Activated CD4-positive, alpha-beta T cell treated with anti-CD3 and anti-CD28 coated beads, Interleukin-2, amount 10 ng/mL, durations not matched to agents 24 days and 14 days (primary cell): ENCODE data around the gene MCF2L. TPM values are rescaled to one million over a fixed set of nuclear protein-coding genes. Genes with fewer than 3 reads are reported as not detected.
"Not testable (repeated sequence)": the region's sequence is repeated elsewhere in the genome, so short reads cannot be mapped to it uniquely, and the experiment has no call there.

ENCODE experiments used
- DNase-seq: peaks from one replicate; pipeline ENCODE4 v3.0.0; 2022
- H3K27ac Mint-ChIP-seq: one replicate; pipeline ENCODE4 v1.8.0; 2022; ENCODE audit warnings: mild to moderate bottlenecking, mixed read lengths
- H3K27me3 Mint-ChIP-seq: one replicate; pipeline ENCODE4 v1.8.0; 2022; ENCODE audit warnings: mixed read lengths
- H3K36me3 Mint-ChIP-seq: one replicate; pipeline ENCODE4 v1.8.0; 2022; ENCODE audit warnings: low read depth, mild to moderate bottlenecking, mixed read lengths
- H3K4me1 Mint-ChIP-seq: one replicate; pipeline ENCODE4 v1.8.0; 2021; ENCODE audit warnings: mixed read lengths
- H3K4me3 Mint-ChIP-seq: one replicate; pipeline ENCODE4 v1.8.0; 2022; ENCODE audit warnings: mild to moderate bottlenecking, moderate library complexity, mixed read lengths
- H3K9me3 Mint-ChIP-seq: one replicate; pipeline ENCODE4 v1.8.0; 2021; ENCODE audit warnings: mixed read lengths
- intact Hi-C: fragments of 100-400 bp; cut with micrococcal nuclease; formaldehyde crosslinking; loops from one replicate; pipeline ENCODE4 v1.15.1; 2023
- total RNA-seq: library from RNA; stranded (reverse); gene quantifications from 2 replicates; pipeline ENCODE4 v1.2.3, GENCODE V29; 2022

Gene MCF2L
- total RNA-seq, 1 donor from 2014 or later = 0.09 TPM

- Mint-ChIP-seq H3K4me3 (no peak overlapping the region), H3K4me1 (no peaks in the 10 kb centered on the region), H3K27me3 (peaks cover 1% of the 10 kb centered on the region), H3K36me3 (no peaks in the 10 kb centered on the region), H3K9me3 (no peaks in the 10 kb centered on the region), H3K27ac (no peak overlapping the region)
- intact Hi-C loops = no loop called here
- no peak for DNase-seq
Measured at GRCh38 chr13:113096745-113097305, 127.8 kb downstream of the MCF2L start.

GRCh38 chr13:113097651-113098050 lies 128.6 kb downstream of the MCF2L start:
- Mint-ChIP-seq H3K36me3 (no peaks in the 10 kb centered on the region), H3K4me1 (no peaks in the 10 kb centered on the region), H3K27me3 (peaks cover 1% of the 10 kb centered on the region), H3K9me3 (no peaks in the 10 kb centered on the region), H3K27ac (no peak overlapping the region), H3K4me3 (no peak overlapping the region)
- no peak for DNase-seq
- intact Hi-C loops = no loop called here

GRCh38 chr13:113098162-113098732 lies 129.2 kb downstream of the MCF2L start:
- Mint-ChIP-seq H3K36me3 (no peaks in the 10 kb centered on the region), H3K4me3 (no peak overlapping the region), H3K27ac (no peak overlapping the region), H3K9me3 (no peaks in the 10 kb centered on the region), H3K27me3 (peaks cover 1% of the 10 kb centered on the region), H3K4me1 (no peaks in the 10 kb centered on the region)
- intact Hi-C loops = no loop called here
- DNase-seq = no peak

- Mint-ChIP-seq H3K9me3 (no peaks in the 10 kb centered on the region), H3K4me1 (no peaks in the 10 kb centered on the region), H3K4me3 (no peak overlapping the region), H3K27me3 (peaks cover 1% of the 10 kb centered on the region), H3K27ac (no peak overlapping the region), H3K36me3 (no peaks in the 10 kb centered on the region)
- intact Hi-C loops = no loop called here
- no peak for DNase-seq
Measured at GRCh38 chr13:113099142-113099541, 130.1 kb downstream of the MCF2L start.

GRCh38 chr13:113102302-113102701 lies 133.3 kb downstream of the MCF2L start:
- DNase-seq, H3K27me3 Mint-ChIP-seq, intact Hi-C loops, H3K9me3 Mint-ChIP-seq, H3K4me1 Mint-ChIP-seq, H3K27ac Mint-ChIP-seq, H3K4me3 Mint-ChIP-seq, H3K36me3 Mint-ChIP-seq: not testable (repeated sequence)

- Mint-ChIP-seq H3K4me3 (no peak overlapping the region), H3K4me1 (no peaks in the 10 kb centered on the region), H3K36me3 (peaks cover 1% of the 10 kb centered on the region), H3K9me3 (no peaks in the 10 kb centered on the region), H3K27me3 (peaks cover 1% of the 10 kb centered on the region), H3K27ac (no peak overlapping the region)
- DNase-seq = no peak
- intact Hi-C loops = no loop called here
Measured at GRCh38 chr13:113102727-113103126, 133.7 kb downstream of the MCF2L start.

- Mint-ChIP-seq H3K27ac (no peak overlapping the region), H3K4me3 (no peak overlapping the region), H3K27me3 (peaks cover 1% of the 10 kb centered on the region), H3K36me3 (peaks cover 1% of the 10 kb centered on the region), H3K4me1 (no peaks in the 10 kb centered on the region), H3K9me3 (no peaks in the 10 kb centered on the region)
- DNase-seq = no peak
- intact Hi-C loops = no loop called here
Measured at GRCh38 chr13:113103646-113104045, 134.6 kb downstream of the MCF2L start.

GRCh38 chr13:113105032-113105920 lies 136.3 kb downstream of the MCF2L start, which contains the start of gene F7:
Gene F7, plus strand, starts transcription at chr13:113105791. Its CDS starts 51 bp downstream, at chr13:113105842.
- peaks cover 4% of the 10 kb centered on the region for H3K36me3 Mint-ChIP-seq
- no peak within 1 kb of the TSS for H3K4me3 Mint-ChIP-seq
- DNase-seq = no peak
- H3K9me3 Mint-ChIP-seq = no peaks in the 10 kb centered on the region
- H3K4me1 Mint-ChIP-seq = no peaks in the 10 kb centered on the region
- H3K27me3 Mint-ChIP-seq = peaks cover 5% of the 10 kb centered on the region
- intact Hi-C loops = no loop called here
- H3K27ac Mint-ChIP-seq = no peak within 1 kb of the TSS

- Mint-ChIP-seq H3K27ac (no peak overlapping the region), H3K27me3 (peaks cover 7% of the 10 kb centered on the region), H3K9me3 (no peaks in the 10 kb centered on the region), H3K4me1 (no peaks in the 10 kb centered on the region), H3K4me3 (no peak overlapping the region), H3K36me3 (peaks cover 4% of the 10 kb centered on the region)
- intact Hi-C loops = no loop called here
- DNase-seq = no peak
Measured at GRCh38 chr13:113105921-113106452, 137.0 kb downstream of the MCF2L start.

GRCh38 chr13:113106711-113107351 lies 137.8 kb downstream of the MCF2L start:
- Mint-ChIP-seq H3K27ac (peak overlapping the region; percentile 41), H3K4me1 (no peaks in the 10 kb centered on the region), H3K36me3 (peaks cover 4% of the 10 kb centered on the region), H3K4me3 (no peak overlapping the region), H3K27me3 (peaks cover 6% of the 10 kb centered on the region), H3K9me3 (no peaks in the 10 kb centered on the region)
- DNase-seq = no peak
- intact Hi-C loops = no loop called here

- H3K27me3 Mint-ChIP-seq, H3K4me3 Mint-ChIP-seq, intact Hi-C loops, H3K36me3 Mint-ChIP-seq, H3K4me1 Mint-ChIP-seq, H3K27ac Mint-ChIP-seq, H3K9me3 Mint-ChIP-seq, DNase-seq: not testable (repeated sequence)
Measured at GRCh38 chr13:113108521-113108920, 139.5 kb downstream of the MCF2L start.

GRCh38 chr13:113109151-113110047 lies 140.4 kb downstream of the MCF2L start:
- DNase-seq = no peak
- Mint-ChIP-seq H3K4me3 (peak overlapping the region; percentile 44), H3K9me3 (no peaks in the 10 kb centered on the region), H3K4me1 (no peaks in the 10 kb centered on the region), H3K27me3 (peaks cover 8% of the 10 kb centered on the region), H3K36me3 (peaks cover 4% of the 10 kb centered on the region), H3K27ac (peak overlapping the region; percentile 41)
- intact Hi-C loops = no loop called here
